HEK293 (cell line): ENCODE data around the gene LDLRAD2.

Experiments used
- BCL11A ChIP-seq: fragments of 450-650 bp; formaldehyde crosslinking; IDR thresholded peaks from 2 replicates; pipeline ENCODE4 v1.5.1; 2016; ENCODE audit warnings: low read depth, missing biosample characterization, missing genetic modification characterization
- GFI1B ChIP-seq: fragments of 450-650 bp; formaldehyde crosslinking; IDR thresholded peaks from 2 replicates; pipeline ENCODE4 v1.5.1; 2016; ENCODE audit warnings: missing biosample characterization, missing genetic modification characterization
- INSM2 ChIP-seq: fragments of 450-650 bp; formaldehyde crosslinking; IDR thresholded peaks from 2 replicates; pipeline ENCODE4 v1.5.1; 2016; ENCODE audit warnings: missing biosample characterization, missing genetic modification characterization
- TSHZ1 ChIP-seq: fragments of 450-650 bp; formaldehyde crosslinking; IDR thresholded peaks from 2 replicates; pipeline ENCODE4 v1.5.1; 2016; ENCODE audit warnings: missing biosample characterization, missing genetic modification characterization, borderline replicate concordance
- YY1 ChIP-seq: fragments of 450-650 bp; formaldehyde crosslinking; IDR thresholded peaks from 2 replicates; pipeline ENCODE4 v1.5.1; 2018; ENCODE audit warnings: missing biosample characterization, missing genetic modification characterization
- YY2 ChIP-seq: fragments of 450-650 bp; formaldehyde crosslinking; IDR thresholded peaks from 2 replicates; pipeline ENCODE4 v1.5.1; 2016; ENCODE audit warnings: missing biosample characterization, missing genetic modification characterization
- ZBTB26 ChIP-seq: fragments of 450-650 bp; formaldehyde crosslinking; optimal IDR thresholded peaks from 2 replicates; pipeline ENCODE3; 2016; ENCODE audit warnings: missing biosample characterization, mild to moderate bottlenecking, missing genetic modification characterization
- ZBTB7A ChIP-seq: fragments of 450-650 bp; formaldehyde crosslinking; IDR thresholded peaks from 2 replicates; pipeline ENCODE4 v1.5.1; 2016; ENCODE audit warnings: low read depth, missing biosample characterization, missing genetic modification characterization
- ZNF10 ChIP-seq: fragments of 450-650 bp; formaldehyde crosslinking; IDR thresholded peaks from 2 replicates; pipeline ENCODE4 v1.5.1; 2017; ENCODE audit warnings: missing biosample characterization, missing genetic modification characterization
- ZNF121 ChIP-seq: fragments of 450-650 bp; formaldehyde crosslinking; IDR thresholded peaks from 2 replicates; pipeline ENCODE4 v1.5.1; 2016; ENCODE audit warnings: missing biosample characterization, missing genetic modification characterization
- ZNF138 ChIP-seq: fragments of 450-650 bp; formaldehyde crosslinking; IDR thresholded peaks from 2 replicates; pipeline ENCODE4 v1.5.1; 2016; ENCODE audit warnings: missing biosample characterization, missing genetic modification characterization, borderline replicate concordance
- ZNF2 ChIP-seq: fragments of 450-650 bp; formaldehyde crosslinking; IDR thresholded peaks from 2 replicates; pipeline ENCODE4 v1.5.1; 2016; ENCODE audit warnings: missing biosample characterization, missing genetic modification characterization
- ZNF214 ChIP-seq: fragments of 450-650 bp; formaldehyde crosslinking; IDR thresholded peaks from 2 replicates; pipeline ENCODE4 v1.5.1; 2017; ENCODE audit warnings: missing biosample characterization, mild to moderate bottlenecking, missing genetic modification characterization, borderline replicate concordance
- ZNF221 ChIP-seq: fragments of 450-650 bp; formaldehyde crosslinking; IDR thresholded peaks from 2 replicates; pipeline ENCODE4 v1.5.1; 2017; ENCODE audit warnings: missing biosample characterization, missing genetic modification characterization, borderline replicate concordance
- ZNF26 ChIP-seq: fragments of 450-650 bp; formaldehyde crosslinking; IDR thresholded peaks from 2 replicates; pipeline ENCODE4 v1.5.1; 2016; ENCODE audit warnings: missing biosample characterization, missing genetic modification characterization
- ZNF362 ChIP-seq: fragments of 450-650 bp; formaldehyde crosslinking; IDR thresholded peaks from 2 replicates; pipeline ENCODE4 v1.5.1; 2016; ENCODE audit warnings: missing biosample characterization, missing genetic modification characterization
- ZNF37A ChIP-seq: fragments of 450-650 bp; IDR thresholded peaks from 2 replicates; pipeline ENCODE4 v1.5.1; 2018; ENCODE audit warnings: missing biosample characterization, missing genetic modification characterization
- ZNF488 ChIP-seq: fragments of 450-650 bp; formaldehyde crosslinking; IDR thresholded peaks from 2 replicates; pipeline ENCODE4 v1.5.1; 2016; ENCODE audit warnings: missing biosample characterization, missing genetic modification characterization
- ZNF544 ChIP-seq: fragments of 450-650 bp; formaldehyde crosslinking; IDR thresholded peaks from 2 replicates; pipeline ENCODE4 v1.5.0; 2017; ENCODE audit warnings: missing biosample characterization, missing genetic modification characterization
- ZNF596 ChIP-seq: fragments of 450-650 bp; IDR thresholded peaks from 2 replicates; pipeline ENCODE4 v1.5.0; 2018; ENCODE audit warnings: missing biosample characterization, mild to moderate bottlenecking, missing genetic modification characterization, moderate library complexity
- ZNF645 ChIP-seq: fragments of 450-650 bp; formaldehyde crosslinking; IDR thresholded peaks from 2 replicates; pipeline ENCODE4; 2016; ENCODE audit warnings: missing biosample characterization, missing genetic modification characterization
- ZNF704 ChIP-seq: fragments of 450-650 bp; formaldehyde crosslinking; IDR thresholded peaks from 2 replicates; pipeline ENCODE4 v1.5.1; 2016; ENCODE audit warnings: missing biosample characterization, missing genetic modification characterization
- ZNF76 ChIP-seq: fragments of 450-650 bp; formaldehyde crosslinking; IDR thresholded peaks from 2 replicates; pipeline ENCODE4; 2016; ENCODE audit warnings: low read depth, missing biosample characterization, missing genetic modification characterization, borderline replicate concordance
- ZNF768 ChIP-seq: fragments of 450-650 bp; formaldehyde crosslinking; IDR thresholded peaks from 2 replicates; pipeline ENCODE4 v1.5.1; 2018; ENCODE audit warnings: missing biosample characterization, mild to moderate bottlenecking, missing genetic modification characterization
- ZSCAN30 ChIP-seq: fragments of 450-650 bp; IDR thresholded peaks from 2 replicates; pipeline ENCODE4 v1.5.1; 2018; ENCODE audit warnings: missing biosample characterization, mild to moderate bottlenecking, missing genetic modification characterization, moderate library complexity
- ZSCAN5A ChIP-seq: fragments of 450-650 bp; formaldehyde crosslinking; IDR thresholded peaks from 2 replicates; pipeline ENCODE4 v1.5.1; 2016; ENCODE audit warnings: missing biosample characterization, missing genetic modification characterization

Gene LDLRAD2

GRCh38 chr1:21774835-21775549 is 37.1 kb upstream of the LDLRAD2 start (continued):
- TF ChIP-seq ZNF704 (tag by site-specific recombination) = no peak
- no peak for TF ChIP-seq ZNF37A (tag by site-specific recombination)
- no peak for TF ChIP-seq INSM2 (tag by site-specific recombination)
- no peak for TF ChIP-seq ZNF544 (tag by site-specific recombination)
- no peak for TF ChIP-seq ZNF596 (tag by site-specific recombination)
- no peak for TF ChIP-seq ZBTB26
- TF ChIP-seq ZNF121 (tag by site-specific recombination) = no peak
- no peak for TF ChIP-seq GFI1B (tag by site-specific recombination)
- no peak for TF ChIP-seq ZNF76 (tag by site-specific recombination)
- TF ChIP-seq ZNF645 (tag by site-specific recombination) = no peak
- no peak for TF ChIP-seq YY1
- no peak for TF ChIP-seq ZNF362
- no peak for TF ChIP-seq ZNF214 (tag by site-specific recombination)
- TF ChIP-seq YY2 (tag by site-specific recombination) = no peak
- no peak for TF ChIP-seq ZSCAN30 (tag by site-specific recombination)
- TF ChIP-seq ZNF768 (tag by site-specific recombination) = no peak
- TF ChIP-seq ZNF26 (tag by site-specific recombination) = no peak
- no peak for TF ChIP-seq ZNF2 (tag by site-specific recombination)
- TF ChIP-seq ZNF10 (tag by site-specific recombination) = no peak
- TF ChIP-seq ZSCAN5A = no peak
- no peak for TF ChIP-seq ZNF221 (tag by site-specific recombination)
- TF ChIP-seq TSHZ1 (tag by site-specific recombination) = no peak
- TF ChIP-seq ZNF488 (tag by site-specific recombination) = no peak
- no peak for TF ChIP-seq ZNF138 (tag by site-specific recombination)
- no peak for TF ChIP-seq BCL11A (tag by site-specific recombination)
- no peak for TF ChIP-seq ZBTB7A (tag by site-specific recombination)
